ENCODE data around the gene SLC19A2. TPM values are rescaled to one million over a fixed set of nuclear protein-coding genes. Genes with fewer than 3 reads are reported as not detected.
A peak's percentile ranks its signal among the peaks of the same experiment; 100 is the strongest.

The SLC19A2 gene
- total and polyA plus RNA-seq, 2 donors (not counting 3 experiments of a cell fraction or from before 2014, with no cell fraction given) = 5.2 to 5.4 TPM

GRCh38 chr1:169468982-169469381 is 16.8 kb downstream of the SLC19A2 start:
- no TSS peak for BruUV-seq (replicated peaks)
- no peaks in the 10 kb centered on the region for H3K27me3 ChIP-seq (ENCODE audit: control insufficient read depth in 2 of 2, insufficient read depth in 2 of 2, low read length in 2 of 2)
- H3K9ac ChIP-seq (replicated peaks; ENCODE audit: extremely low read depth, insufficient read depth, low read length) = no peak overlapping the region
- H2AFZ ChIP-seq (ENCODE audit: low read depth, low read length) = no peak overlapping the region
- dilution Hi-C loops (cut with MboI; ENCODE audit: extremely low pct_ligation_motif_present, low sequenced_read_pairs) = no loop called here
- H3K9me1 ChIP-seq (replicated peaks; ENCODE audit: control insufficient read depth, extremely low read depth, insufficient read depth, low read length) = no peaks in the 10 kb centered on the region
- TF ChIP-seq MAX (IDR thresholded peaks at IDR 0.05; ENCODE audit: insufficient read depth, insufficient read length) = no peak
- no peak for TF ChIP-seq CTCF (IDR thresholded peaks at IDR 0.05; ENCODE audit: extremely low read depth in 1 of 2, insufficient read depth in 1 of 2, low read depth in 1 of 2, low read length in 2 of 2)
- TF ChIP-seq EZH2 (IDR thresholded peaks at IDR 0.05; ENCODE audit: borderline replicate concordance, low read depth, low read length, severe bottlenecking) = no peak
- peak; percentile 13 for TF ChIP-seq FOS (IDR thresholded peaks at IDR 0.05; ENCODE audit: borderline replicate concordance, insufficient read depth, low read length)
- TF ChIP-seq JUN (IDR thresholded peaks at IDR 0.05; ENCODE audit: borderline replicate concordance, insufficient read depth, insufficient read length, low read depth) = peak; percentile 37
- H3K4me2 ChIP-seq (ENCODE audit: insufficient read depth, low read length) = no peak overlapping the region
- DNase-seq (ENCODE audit: low read depth, low spot score) (no peak), FAIRE-seq (no peak)
- H3K4me3 ChIP-seq (replicated peaks in 1 of 3; ENCODE audit: insufficient read depth in 1 of 3, low read depth in 1 of 3, low read length in 3 of 3) = no peak overlapping the region
- no peaks in the 10 kb centered on the region for H3K9me3 ChIP-seq (replicated peaks; ENCODE audit: control insufficient read depth, insufficient read depth, low read length)
- POLR2A ChIA-PET = no interaction called here
- CTCF ChIA-PET = interaction anchor here (1.1 to 3.5 kb wide), 2 partner anchors 77 to 865 kb away, joined by 4 to 23 read pairs; no protein-coding TSS in a partner anchor
- no peaks in the 10 kb centered on the region for H3K4me1 ChIP-seq (ENCODE audit: control insufficient read depth, extremely low read depth, insufficient read depth, low read length)
- H3K36me3 ChIP-seq (ENCODE audit: control insufficient read depth in 2 of 2, extremely low read depth in 1 of 2, insufficient read depth in 2 of 2, low read length in 2 of 2) = peaks cover 0 to 2% of the 10 kb centered on the region in 2 experiments
- no peaks in the 10 kb centered on the region for H3K79me2 ChIP-seq (ENCODE audit: control insufficient read depth, insufficient read depth, low read length)
- H4K20me1 ChIP-seq (replicated peaks; ENCODE audit: control insufficient read depth, extremely low read depth, insufficient read depth, low read length) = no peaks in the 10 kb centered on the region
- no peak overlapping the region for H3K27ac ChIP-seq (ENCODE audit: insufficient read depth, low read depth, low read length)
- intact Hi-C loops (cut with micrococcal nuclease) = loop anchor here (5.0 kb wide), 1 partner anchor 243 kb away; the partner anchor contains the start of gene SELL

Data from endothelial cell of umbilical vein (primary cell).